ENCODE data around the gene SOX12.
"Not testable (repeated sequence)": the region's sequence is repeated elsewhere in the genome, so short reads cannot be mapped to it uniquely, and the experiment has no call there.

Gene SOX12

GRCh38 chr20:375265-375889, 50.0 kb downstream of the SOX12 start:
- no peak for DNase-seq (ENCODE audit: low read depth, low spot score)
- peak overlapping the region; percentile 100 for H3K27ac ChIP-seq

GRCh38 chr20:376089-376488, 50.7 kb downstream of the SOX12 start:
- DNase-seq (ENCODE audit: low read depth, low spot score) = no peak
- peak overlapping the region; percentile 100 for H3K27ac ChIP-seq

DNA sequence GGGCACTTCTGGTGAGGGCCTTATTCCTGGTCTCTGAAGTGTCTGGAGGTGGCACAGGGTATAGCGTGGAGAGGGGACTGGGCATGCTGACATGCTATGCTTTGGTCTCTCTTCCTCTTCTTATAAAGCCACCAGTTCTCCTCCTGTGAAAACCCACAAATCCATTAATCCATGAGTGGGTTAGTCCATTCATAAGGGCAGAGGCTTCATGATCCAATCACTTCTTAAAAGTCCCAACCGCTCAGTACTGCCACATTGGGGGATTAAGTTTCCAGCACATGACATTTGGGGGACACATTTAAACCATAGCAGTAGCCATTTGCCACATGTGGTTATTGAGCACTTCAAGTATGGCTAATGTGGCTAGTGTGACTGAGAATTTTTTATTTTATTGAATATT, 51.4 kb downstream of the SOX12 start:
- DNase-seq (ENCODE audit: low read depth, low spot score) = no peak

DNA sequence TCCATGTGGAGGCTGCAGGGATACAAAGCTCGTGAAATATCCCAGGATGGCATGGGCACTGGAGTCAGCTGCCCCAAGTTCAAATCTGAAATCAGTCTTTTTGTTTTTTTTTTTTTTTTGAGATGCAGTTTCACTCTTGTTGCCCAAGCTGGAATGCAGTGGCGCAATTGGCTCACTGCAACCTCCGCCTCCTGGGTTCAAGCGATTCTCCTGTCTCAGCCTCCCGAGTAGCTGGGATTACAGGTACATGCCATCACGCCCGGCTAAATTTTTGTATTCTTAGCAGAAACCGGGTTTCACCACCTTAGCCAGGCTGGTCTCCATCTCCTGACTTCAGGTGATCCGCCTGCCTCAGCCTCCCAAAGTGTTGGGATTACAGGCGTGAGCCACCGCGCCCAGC, 52.2 kb downstream of the SOX12 start:
- H3K27ac ChIP-seq = peak overlapping the region; percentile 100
- DNase-seq (ENCODE audit: low read depth, low spot score) = not testable (repeated sequence)

More for the DNA sequence above, 51.4 kb downstream of the SOX12 start:
- peak overlapping the region; percentile 100 for H3K27ac ChIP-seq

GRCh38 chr20:378961-379336, 53.6 kb downstream of the SOX12 start:
- DNase-seq (ENCODE audit: low read depth, low spot score) = no peak
- peak overlapping the region; percentile 100 for H3K27ac ChIP-seq
